ENCODE data around the gene FAM107B. TPM values are rescaled to one million over a fixed set of nuclear protein-coding genes. Genes with fewer than 3 reads are reported as not detected.
A peak's percentile ranks its signal among the peaks of the same experiment; 100 is the strongest.

Gene FAM107B
- total RNA-seq, 1 experiment from 2014 or later = 24.5 TPM

GRCh38 chr10:14571866-14572507, 202.7 kb downstream of the FAM107B start:
- Histone ChIP-seq H2BK12ac (ENCODE audit: insufficient read length, low read depth, low read length) (no peak overlapping the region), H2AFZ (ENCODE audit: low read length) (no peak overlapping the region), H4K20me1 (ENCODE audit: control insufficient read depth, insufficient read depth, insufficient read length) (no peaks in the 10 kb centered on the region), H2BK120ac (ENCODE audit: low read depth, low read length, poor library complexity, severe bottlenecking) (no peak overlapping the region), H4K8ac (replicated peaks; ENCODE audit: insufficient read length, low read depth, low read length) (no peak overlapping the region), H3K79me1 (ENCODE audit: insufficient read depth, low read depth, low read length, poor library complexity, severe bottlenecking) (no peaks in the 10 kb centered on the region), H3K14ac (ENCODE audit: insufficient read depth, low read length) (no peak overlapping the region; the same call in 1 of the 2 replicates), H3K23ac (ENCODE audit: insufficient read length, low read depth, low read length) (no peak overlapping the region), H2AK5ac (ENCODE audit: insufficient read length, low read length) (no peak overlapping the region), H4K91ac (ENCODE audit: insufficient read length, low read depth, low read length) (no peak overlapping the region), H3K56ac (ENCODE audit: insufficient read length, low read depth, low read length) (no peak overlapping the region), H3K27ac (ENCODE audit: insufficient read length, low read depth, low read length) (no peak overlapping the region), H3K4ac (ENCODE audit: low read depth, low read length) (no peak overlapping the region), H2BK15ac (ENCODE audit: low read depth, low read length) (no peak overlapping the region), H3K27me3 (ENCODE audit: insufficient read depth, low read length) (no peaks in the 10 kb centered on the region), H3K23me2 (ENCODE audit: insufficient read length, low read depth, low read length, poor library complexity, severe bottlenecking) (no peaks in the 10 kb centered on the region), H3K18ac (ENCODE audit: insufficient read length, low read depth, low read length) (no peak overlapping the region), H3K4me2 (ENCODE audit: insufficient read depth, insufficient read length, low read length) (no peak overlapping the region), H4K5ac (ENCODE audit: insufficient read length, low read depth, low read length) (no peak overlapping the region), H2BK5ac (ENCODE audit: insufficient read length, low read length) (no peak overlapping the region), H3K79me2 (ENCODE audit: insufficient read depth, low read length) (peaks cover 6% of the 10 kb centered on the region; the same call in 1 of the 2 replicates), H3T11ph (ENCODE audit: low read length) (no peak overlapping the region), H3K4me1 (ENCODE audit: insufficient read depth, low read length) (0 out of 2 replicates have a peak, but pooled peaks cover 2% of the 10 kb centered on the region), H2BK20ac (ENCODE audit: low read depth, low read length, poor library complexity, severe bottlenecking) (no peak overlapping the region), H3K9ac (ENCODE audit: extremely low read depth, insufficient read length, low read length) (no peak overlapping the region), H3K9me3 (ENCODE audit: control insufficient read depth, low read depth, low read length) (no peaks in the 10 kb centered on the region)
- Mint-ChIP-seq H3K27me3 (ENCODE audit: low read depth) (no peaks in the 10 kb centered on the region), H3K4me3 (no peak overlapping the region), H3K9me3 (peaks cover 3 to 4% of the 10 kb centered on the region in 2 experiments; a peak in 4 of 5 replicates), H3K4me1 (peaks cover 16 to 17% of the 10 kb centered on the region in 2 experiments), H3K27ac (peak overlapping the region in 1 of 3 experiments; percentile 37; a peak in 2 of 7 replicates), H3K36me3 (ENCODE audit: insufficient read depth in 1 of 3, low read depth in 3 of 3) (peaks cover 12 to 21% (median 15%) of the 10 kb centered on the region in 3 experiments)
- peak; percentile 23 for DNase-seq
- TF ChIP-seq CTCF (conservative IDR thresholded peaks at IDR 0.05) = no peak
- WGBS (ENCODE audit: extremely low coverage, insufficient read length, low lambda C conversion rate) = no CpG with 5 or more reads among the region's 10 CpGs

Measured in H9 (cell line).